LoVo (cell line): ENCODE measurements around the gene PTPN7.
"Not testable (repeated sequence)": the region's sequence is repeated elsewhere in the genome, so short reads cannot be mapped to it uniquely, and the experiment has no call there.

Experiments used
- DNase-seq: peaks from one replicate; pipeline ENCODE4 v3.0.0-alpha.2; 2016; ENCODE audit warnings: low spot score

The PTPN7 gene

GRCh38 chr1:202160377-202160940 lies at the start of gene PTPN7:
PTPN7 (minus strand) TSS chr1:202160602; CDS start chr1:202159402, 1,200 bp downstream.
- DNase-seq = no peak

GRCh38 chr1:202208351-202208857 lies 48.0 kb upstream of the PTPN7 start:
- no peak for DNase-seq

- DNase-seq = no peak
Measured at GRCh38 chr1:202207292-202207691, 46.9 kb upstream of the PTPN7 start.

GRCh38 chr1:202205523-202206190 lies 45.3 kb upstream of the PTPN7 start:
- DNase-seq = no peak

GRCh38 chr1:202204065-202204464 lies 43.7 kb upstream of the PTPN7 start:
- no peak for DNase-seq

- no peak for DNase-seq
Measured at GRCh38 chr1:202203238-202204039, 43.0 kb upstream of the PTPN7 start.

GRCh38 chr1:202202500-202203168 lies 42.2 kb upstream of the PTPN7 start:
- no peak for DNase-seq

GRCh38 chr1:202201971-202202370 lies 41.6 kb upstream of the PTPN7 start:
- DNase-seq = no peak

- no peak for DNase-seq
Measured at GRCh38 chr1:202201266-202201665, 40.9 kb upstream of the PTPN7 start.

- no peak for DNase-seq
Measured at GRCh38 chr1:202200669-202201068, 40.3 kb upstream of the PTPN7 start.

- DNase-seq = peak; percentile 89
Measured at GRCh38 chr1:202200112-202200548, 39.7 kb upstream of the PTPN7 start.

- peak; percentile 75 for DNase-seq
Measured at GRCh38 chr1:202199040-202199889, 38.9 kb upstream of the PTPN7 start.

- DNase-seq = no peak
Measured at GRCh38 chr1:202198366-202198724, 37.9 kb upstream of the PTPN7 start.

- DNase-seq = no peak
Measured at GRCh38 chr1:202197653-202198365, 37.4 kb upstream of the PTPN7 start.

GRCh38 chr1:202194328-202194648 lies 33.9 kb upstream of the PTPN7 start:
- no peak for DNase-seq

GRCh38 chr1:202193614-202194327 lies 33.4 kb upstream of the PTPN7 start, which contains the start of gene LGR6:
LGR6 (plus strand) TSS chr1:202193799; CDS start chr1:202193990, 191 bp downstream.
- DNase-seq = no peak

GRCh38 chr1:202192770-202193613 lies 32.6 kb upstream of the PTPN7 start:
- peak; percentile 63 for DNase-seq

- not testable (repeated sequence) for DNase-seq
Measured at GRCh38 chr1:202191391-202191790, 31.0 kb upstream of the PTPN7 start.
